GM19397 (cell line): ENCODE data around the gene GNA12.
"Not testable (repeated sequence)": the region's sequence is repeated elsewhere in the genome, so short reads cannot be mapped to it uniquely, and the experiment has no call there.

Source experiments
- ATAC-seq: cut with Tn5 transposase; IDR thresholded peaks from one replicate; pipeline ENCODE4 v1.9.1; 2021; ENCODE audit warnings: mild to moderate bottlenecking, moderate library complexity; ENCODE audit not compliant: unreplicated experiment

GNA12 gene

DNA sequence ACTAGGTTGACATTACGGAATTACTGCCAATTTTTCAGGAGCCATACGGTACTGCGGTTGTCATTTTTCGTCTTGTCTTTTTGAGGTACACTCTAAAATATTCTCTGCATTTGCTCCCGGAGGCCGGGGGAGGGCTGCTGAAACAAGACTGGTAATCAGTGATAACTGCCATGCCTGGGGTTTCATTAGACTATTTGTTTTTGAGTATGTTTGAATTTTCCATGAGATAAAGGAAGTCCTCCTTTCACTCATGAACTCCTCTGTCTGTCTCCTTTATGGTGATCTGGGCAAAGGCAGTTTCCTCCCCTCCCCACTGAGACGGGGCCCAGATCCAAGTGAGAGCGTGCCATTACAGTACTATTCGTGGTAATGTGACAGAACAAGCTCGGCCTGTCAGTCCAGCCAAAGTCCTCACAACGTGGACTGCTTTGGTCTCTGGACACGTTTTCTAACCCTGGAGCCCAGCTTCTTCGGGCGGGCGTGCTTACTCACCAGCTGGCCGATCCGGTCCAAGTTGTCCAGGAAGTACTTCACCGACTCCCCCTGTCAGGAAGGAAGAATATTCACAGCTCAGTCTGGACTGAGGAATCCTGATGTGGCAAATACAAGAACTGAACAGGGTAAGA is 111.0 kb downstream of the GNA12 start:
- ATAC-seq = no peak

DNA sequence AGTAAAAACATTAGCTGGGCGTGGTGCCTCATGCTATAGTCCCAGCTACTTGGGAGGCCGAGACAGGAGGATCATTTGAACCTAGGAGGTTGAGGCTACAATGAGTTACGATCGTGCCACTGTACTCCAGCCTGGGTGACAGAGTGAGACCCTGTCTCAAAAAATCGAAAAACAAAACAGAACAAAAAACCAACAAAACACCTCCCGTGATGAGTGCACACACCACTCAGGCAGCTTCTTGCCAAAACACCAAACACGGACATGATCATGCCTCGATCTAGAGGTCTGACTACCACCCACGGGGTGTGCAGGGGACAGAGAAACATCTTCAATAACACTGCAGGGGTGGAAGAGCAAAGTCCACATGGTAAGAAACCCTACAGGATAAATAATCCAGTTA is 111.7 kb downstream of the GNA12 start:
- ATAC-seq = no peak

DNA sequence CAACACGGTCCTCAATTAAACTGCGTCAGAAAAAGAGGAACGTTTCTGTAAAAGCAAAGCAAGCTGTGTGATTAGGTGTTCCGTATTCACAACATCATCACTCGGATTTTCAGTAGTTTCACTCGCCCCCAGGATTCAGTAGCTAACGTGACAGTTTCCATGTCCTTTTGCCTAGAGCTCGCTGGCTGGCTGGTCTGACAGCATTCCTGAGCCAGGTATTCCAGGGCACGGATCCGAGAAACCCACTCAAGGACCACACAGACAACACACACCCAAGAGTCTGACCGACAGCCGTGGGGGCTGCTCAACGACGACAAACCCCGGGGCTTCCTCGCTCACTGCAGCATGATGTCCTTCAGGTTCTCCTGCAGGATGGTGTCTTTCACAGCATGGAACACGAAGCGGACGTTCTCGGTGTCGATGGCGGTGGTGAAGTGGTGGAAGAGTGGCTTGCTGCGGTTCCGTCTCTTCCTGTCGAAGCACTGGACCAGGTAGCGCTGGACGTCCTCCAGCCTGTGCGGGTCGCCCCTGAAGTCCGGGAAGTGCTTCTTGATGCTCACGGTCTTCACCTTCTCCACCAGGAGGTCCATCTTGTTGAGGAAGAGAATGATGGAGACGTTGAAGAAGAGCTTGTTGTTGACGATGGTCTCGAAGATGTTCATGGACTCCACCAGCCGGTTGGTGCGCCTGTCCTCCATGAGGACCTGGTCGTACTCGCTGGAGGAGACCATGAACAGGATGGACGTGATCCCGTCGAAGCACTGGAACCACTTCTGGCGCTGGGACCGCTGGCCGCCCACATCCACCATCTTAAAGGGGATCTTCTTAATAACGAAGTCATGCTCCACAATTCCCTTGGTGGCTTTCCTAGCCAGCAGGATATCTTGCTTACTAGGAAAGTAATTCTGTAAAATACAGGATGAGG is 113.0 kb downstream of the GNA12 start:
- ATAC-seq = no peak

DNA sequence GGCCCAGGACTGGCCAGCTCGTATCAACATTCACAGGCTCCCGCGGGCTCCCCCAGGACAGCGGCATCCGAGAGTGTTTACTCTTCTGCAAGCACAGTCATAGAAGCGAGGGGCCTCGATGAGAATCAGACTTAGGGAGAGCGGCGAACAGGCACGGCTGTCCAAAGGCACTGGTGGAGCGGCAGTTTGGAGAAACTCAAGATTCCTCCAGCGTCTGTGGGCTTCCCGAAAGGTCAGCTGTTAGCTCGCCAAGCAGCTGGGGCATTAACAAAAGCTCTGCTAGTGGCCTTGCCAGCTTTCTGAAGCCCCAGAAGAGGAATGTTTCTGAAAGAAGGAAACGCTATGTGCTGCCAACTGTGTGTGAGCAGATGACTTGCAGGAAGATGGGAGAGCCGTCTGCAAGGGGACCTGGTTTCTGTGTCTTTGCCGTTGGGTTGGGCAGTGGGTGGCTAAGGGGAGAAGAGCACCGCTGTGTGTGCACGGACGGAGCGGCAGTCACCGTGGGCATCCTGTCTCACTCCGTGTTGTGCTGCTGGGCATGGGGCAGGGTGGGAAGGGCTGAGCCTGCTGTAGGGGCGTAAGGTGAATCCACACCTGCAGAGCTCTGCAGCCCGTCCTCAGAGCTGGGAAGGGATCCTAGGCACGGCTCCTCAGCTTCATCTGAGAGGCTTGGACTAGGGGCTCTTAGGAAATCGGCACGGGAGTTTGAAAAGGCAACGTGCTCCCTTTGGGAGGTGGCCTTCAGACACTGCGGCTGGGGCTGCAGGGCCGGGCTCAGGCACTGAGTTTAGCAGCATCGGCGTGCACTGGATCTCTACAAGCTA is 114.0 kb downstream of the GNA12 start:
- ATAC-seq = no peak

DNA sequence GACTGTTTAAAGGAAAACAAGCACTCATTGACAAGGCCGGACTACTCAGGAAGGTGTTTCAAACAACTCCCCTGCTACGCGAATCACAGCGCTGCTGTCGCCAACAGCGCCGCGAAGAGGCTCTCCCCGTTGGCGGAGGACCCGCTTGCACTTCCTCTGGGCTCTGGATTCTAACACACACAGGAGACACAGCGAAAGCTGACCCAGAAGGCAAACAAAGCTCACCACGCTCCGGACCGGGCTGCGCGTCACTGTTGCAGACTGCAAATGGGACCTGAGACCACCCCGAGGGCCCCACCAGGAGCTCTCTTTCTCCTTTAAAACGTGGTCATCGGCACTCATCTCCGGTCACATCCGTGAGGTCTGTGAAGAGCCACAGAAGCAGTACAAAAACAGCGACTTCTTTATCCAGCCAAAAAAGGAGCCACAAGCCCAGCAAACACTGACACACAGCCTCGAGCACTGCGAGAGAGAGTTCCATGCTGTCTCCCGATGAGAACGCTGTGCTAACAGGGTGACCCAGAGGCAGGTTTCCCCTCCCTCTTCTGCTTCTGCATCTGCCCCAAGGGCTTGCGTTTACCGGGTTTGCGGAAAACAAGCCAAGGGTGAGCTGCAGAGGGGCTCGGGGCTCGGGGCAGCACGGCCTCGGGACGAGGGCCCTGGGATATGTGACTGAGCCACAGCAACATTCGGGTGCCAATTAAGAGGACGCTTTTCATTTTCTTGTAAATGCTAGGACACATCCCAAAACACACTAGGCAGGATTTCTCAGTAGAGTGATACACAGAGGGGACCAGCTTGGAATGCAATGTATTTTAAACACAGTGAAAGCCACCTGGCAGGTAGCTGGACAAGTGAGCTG is 114.8 kb downstream of the GNA12 start:
- ATAC-seq = no peak

DNA sequence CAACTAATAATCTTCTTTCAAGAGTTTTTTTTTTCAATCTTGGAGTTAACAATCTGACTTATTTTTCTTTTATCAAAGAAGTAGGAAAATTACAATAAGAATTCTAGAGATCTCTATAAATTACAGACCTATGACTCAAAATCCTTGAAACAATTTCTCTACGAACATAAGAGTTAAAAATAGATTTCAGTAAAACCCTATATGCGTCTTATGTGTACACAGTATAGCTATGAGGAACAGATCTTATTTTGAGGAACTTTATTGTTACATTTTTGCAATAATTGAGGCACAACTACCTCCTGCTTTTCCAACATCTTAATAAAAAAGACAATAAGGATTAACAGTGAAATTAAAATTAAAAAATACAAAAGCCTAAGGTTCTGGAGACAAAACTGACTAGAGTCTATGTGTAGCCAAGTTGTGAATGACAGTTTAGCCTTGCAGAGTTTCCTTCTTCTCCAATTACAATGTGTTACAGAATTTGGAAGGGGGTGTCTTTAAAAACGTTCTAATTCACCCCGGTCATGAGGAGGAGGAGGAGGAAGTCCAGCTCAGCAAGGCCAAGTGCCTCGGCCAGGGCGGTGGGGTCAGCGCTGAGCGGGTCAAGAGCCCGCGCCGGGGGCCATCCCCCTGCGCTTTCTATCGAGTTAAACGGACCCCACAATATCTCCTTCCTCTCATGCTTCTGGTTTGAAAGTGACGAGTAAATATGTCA is 115.6 kb downstream of the GNA12 start:
- ATAC-seq = no peak

DNA sequence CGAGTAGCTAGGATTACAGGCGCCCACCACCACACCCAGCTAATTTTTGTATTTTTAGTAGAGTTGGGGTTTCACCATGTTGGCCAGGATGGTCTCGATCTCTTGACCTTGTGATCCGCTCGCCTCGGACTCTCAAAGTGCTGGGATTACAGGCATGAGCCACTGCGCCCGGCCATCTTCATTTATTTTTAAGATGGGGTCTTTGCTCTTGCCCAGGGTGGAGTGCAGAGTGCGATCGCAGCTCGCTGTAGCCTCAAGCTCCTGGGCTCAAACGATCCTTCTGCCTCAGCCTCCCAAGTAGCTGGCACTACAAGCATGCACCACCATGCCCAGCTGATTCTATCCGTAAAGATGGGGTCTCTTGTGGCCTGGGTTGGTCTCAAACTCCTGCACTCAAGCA is 116.9 kb downstream of the GNA12 start:
- ATAC-seq = not testable (repeated sequence)

DNA sequence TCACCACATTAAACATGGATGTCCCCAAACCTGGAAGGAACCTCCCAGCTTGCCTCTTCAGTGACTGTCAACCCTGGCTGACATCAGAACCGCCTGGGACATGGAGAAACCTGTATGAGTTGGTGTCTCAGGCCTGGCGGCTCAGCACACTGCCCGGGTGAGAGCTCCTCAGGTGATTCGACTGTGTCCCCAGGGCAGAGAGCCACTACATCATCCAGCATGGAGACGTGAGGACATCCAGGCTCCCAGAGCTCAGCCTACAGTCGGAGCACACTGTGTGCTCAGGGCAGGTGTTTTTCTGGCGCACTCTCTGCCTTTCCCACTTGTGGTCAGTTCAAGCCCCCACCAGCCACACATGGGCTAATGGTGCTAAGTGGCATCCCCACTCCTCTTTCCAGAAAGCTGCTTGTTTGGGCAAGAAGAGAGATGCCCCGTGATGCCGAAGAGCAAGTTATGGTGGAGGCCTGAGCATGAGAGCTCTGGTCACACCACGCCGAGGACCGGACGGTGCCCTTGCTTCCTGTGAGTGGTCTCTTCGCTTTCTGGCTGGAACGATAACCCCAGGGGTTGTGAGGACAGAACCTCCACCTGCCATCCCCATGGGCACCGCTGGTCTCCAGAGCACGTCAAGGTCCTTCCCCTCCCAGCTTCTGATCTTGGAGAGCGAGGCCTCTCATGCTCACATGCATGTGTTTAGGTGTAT is 117.6 kb downstream of the GNA12 start:
- no peak for ATAC-seq

DNA sequence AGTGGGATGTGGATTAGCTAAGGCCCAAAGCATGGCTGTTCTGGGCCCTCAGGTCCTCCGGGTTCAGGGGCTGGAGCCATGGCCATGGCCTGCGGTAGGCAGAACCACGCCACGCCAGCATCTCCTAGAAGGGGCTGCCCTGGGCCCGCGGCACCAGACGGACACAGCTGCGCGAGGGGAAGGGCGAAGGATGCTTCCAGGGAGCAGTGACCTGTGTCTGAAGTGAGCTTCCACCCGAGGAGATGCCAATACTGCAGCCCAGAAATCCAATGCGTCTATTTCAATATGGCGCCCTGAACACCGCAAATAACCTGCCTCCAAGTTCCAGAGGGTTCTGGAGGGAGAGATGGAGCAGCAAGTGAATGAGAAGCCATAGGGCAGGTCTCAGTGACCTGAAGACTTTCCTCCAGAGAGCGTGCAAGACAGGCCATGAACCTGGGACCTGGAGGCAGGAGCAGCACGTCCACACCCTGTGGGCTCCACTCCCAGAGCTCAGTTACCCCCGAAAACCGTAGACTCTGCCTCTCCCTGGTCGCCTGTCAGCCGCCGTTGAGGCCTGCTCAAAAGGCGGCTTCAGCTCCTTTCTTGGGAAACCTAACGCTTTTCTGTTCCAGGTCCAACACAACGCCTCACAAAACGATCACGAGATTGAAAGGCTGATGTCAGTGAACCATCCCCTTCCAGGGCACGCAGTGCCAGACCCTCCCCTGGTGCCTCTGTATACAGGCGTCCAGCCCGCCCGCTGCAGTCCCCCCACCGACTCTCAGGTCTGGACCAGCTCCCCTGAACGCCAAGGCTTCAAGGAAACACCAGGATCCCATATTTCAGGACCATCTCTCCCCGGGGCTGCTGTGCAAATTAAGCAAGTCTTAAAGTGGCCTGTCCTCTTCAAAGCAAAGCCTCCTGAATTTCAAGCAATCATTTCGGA is 118.7 kb downstream of the GNA12 start:
- no peak for ATAC-seq

DNA sequence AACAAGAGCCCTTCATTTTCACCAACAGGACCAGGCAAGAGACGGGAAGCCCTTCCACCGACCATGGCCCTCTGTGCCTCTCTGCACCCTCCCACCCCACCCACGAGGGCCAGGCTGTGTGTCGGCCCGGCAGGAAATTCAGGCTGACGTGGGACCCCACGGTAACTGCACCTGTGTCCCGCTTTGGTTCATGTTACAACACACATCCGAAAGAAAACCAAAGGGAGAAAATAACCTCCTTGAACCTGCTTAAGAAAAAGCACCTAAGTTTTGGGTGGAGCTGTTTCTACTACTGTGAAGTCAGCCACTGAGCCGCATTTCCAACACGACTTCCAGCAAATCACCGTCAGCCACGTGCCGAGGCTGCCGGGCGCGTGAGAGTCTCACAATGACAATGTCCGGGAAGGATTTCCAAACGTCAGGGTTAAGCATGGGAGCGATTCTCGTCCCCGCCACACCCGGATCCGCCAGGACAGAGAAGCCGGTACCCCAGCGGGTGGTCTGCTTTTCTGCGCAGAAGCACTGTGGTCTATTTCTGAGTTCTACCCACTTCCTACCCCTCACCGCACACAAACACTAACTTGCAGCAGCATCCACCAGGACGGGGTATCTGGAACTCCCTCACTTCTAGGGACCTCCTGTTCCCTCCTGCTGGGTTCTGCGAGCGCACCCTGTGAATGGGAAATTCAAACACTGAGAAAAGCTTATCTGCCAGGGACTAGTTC is 119.5 kb downstream of the GNA12 start:
- ATAC-seq = no peak

DNA sequence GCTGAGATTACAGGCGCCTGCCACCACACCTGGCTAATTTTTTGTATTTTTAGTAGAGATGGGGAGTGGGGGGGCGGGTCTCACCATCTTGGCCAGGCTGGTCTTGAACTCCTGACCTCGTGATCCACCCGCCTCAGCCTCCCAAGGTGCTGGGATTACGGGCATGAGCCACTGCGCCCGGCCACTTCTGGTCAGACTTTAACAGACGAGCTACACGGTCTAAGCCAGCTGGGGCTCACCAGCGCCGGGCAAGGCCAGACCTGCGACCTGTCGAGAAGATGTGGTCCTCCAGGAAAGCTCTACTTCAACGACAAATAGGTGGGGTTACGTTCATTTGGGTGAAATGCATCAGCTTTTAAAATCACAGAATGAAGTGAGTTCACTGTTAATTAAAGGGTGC is 120.1 kb downstream of the GNA12 start:
- not testable (repeated sequence) for ATAC-seq

DNA sequence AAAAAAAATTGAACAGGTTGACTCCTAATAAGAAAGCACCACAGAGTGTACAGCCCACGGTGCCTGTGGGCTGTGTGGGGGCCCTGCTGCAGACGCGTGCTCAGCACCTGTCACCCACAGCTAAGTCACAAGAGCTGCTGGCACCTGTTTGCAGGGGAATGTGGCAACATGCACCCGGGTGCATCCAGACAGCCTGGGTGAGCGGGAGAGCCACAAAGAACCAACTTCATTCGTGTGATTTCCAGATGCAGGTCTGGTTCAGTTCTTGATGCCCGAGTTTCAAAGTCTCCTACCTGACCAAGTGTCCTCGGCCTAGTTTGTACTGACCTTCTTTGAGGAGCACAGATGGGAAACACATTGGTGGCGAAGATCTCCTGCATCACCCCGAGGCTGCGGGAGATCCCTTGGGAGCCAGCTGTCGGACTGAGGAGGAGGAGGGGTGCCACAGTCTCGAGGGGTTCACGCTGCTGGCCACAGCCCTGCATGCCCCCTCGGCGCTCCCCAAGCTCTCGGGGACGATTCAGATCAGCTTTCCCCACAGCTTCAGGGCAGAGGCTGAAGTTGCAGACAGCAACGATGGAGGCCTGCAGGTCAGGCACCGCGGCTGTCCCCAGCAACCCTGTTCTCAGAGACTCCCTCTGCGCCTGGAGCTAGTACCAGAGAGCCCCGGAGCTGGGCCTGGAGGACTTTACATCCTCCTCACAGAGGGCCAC is 120.8 kb downstream of the GNA12 start:
- no peak for ATAC-seq

DNA sequence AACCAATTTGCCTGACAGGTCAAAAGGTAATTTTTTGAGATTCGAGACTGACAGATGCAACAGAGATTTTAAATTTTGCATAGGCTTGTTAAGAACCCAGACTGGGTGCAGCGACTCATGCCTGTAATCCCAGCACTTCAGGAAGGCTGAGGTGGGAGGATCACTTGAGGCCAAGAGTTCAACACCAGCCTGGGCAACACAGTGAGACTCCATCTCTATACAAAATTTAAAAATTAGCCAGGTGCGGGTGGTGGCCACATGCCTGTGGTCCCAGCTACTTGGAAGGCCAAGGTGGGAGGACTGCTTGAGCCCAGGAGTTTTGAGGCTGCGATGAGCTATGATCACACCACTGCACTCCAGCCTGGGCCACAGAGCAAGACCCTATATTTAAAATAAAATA is 121.5 kb downstream of the GNA12 start:
- ATAC-seq = no peak

DNA sequence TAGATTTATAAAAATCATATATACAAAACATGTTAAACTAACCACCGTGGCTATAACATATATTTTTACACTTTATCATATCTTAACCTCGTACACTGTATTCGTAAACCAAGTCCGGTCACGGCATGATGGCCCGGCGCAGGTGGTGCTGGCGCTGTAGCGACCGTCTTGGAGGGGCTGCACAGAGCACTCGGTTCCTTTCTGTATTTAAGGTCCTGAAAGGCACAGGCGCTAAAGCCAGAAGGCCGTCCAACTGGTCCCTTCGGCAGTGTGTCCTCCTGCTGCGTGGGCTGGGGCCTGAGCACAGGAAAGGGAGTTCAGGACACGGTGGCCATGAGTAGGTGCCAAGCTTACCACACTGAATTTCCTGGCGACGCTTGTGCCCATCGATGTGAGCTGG is 122.3 kb downstream of the GNA12 start:
- ATAC-seq = no peak

DNA sequence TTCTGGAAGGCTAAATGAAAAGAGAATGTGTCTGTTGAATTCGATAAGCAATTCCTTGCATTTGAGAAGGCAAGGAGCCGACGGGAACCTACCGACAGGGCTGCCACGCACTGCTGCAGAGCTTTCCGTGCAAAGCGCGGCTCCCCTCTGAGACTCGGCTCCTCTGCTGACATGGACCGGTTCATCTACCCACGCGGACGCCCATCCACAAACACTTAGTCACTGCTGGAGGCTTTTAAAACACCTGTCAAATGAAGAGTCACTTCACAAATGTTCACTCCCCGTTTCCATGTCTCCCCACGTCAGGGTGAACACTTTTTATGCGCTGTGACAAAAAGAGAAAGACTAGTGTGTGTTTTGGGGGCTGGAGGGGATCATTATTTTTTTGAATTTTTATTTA is 124.1 kb downstream of the GNA12 start:
- no peak for ATAC-seq

DNA sequence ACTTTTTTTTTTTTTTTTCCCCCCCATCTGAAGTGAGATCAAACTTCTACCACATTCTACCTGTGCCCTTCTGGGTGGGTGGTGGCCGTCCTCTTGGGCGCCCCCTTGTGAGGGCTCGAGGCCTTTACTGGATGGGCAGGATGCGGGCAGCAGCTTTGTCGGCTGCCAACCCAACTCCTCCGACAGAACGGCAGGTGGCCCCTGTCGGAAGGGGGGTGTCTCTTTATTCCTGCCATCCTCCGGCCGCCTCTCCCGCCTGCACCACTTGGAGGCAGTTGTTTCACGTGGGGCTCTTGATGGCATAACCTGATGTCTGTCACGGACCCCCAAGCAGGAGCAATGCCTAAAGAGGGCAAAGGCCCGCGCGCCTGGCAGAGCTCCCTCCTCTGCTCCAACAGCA is 125.1 kb downstream of the GNA12 start:
- ATAC-seq = no peak
